H1 (cell line): ENCODE data around the gene VSTM4. TPM values are rescaled to one million over a fixed set of nuclear protein-coding genes. Genes with fewer than 3 reads are reported as not detected.

Experiments
- CTCF ChIA-PET: fragments of 300-600 bp; sonication (Branson Sonifier 250); formaldehyde crosslinking; loops from one replicate; lab custom pipeline; 2021; ENCODE audit not compliant: partially characterized antibody; lab: Charles Lee
- POLR2A ChIA-PET: fragments of 300-600 bp; sonication (Branson Sonifier 250); formaldehyde crosslinking; loops from one replicate; lab custom pipeline; 2021; ENCODE audit warnings: inconsistent platforms; ENCODE audit not compliant: partially characterized antibody; lab: Charles Lee
- DNase-seq, 2 experiments: peaks; one replicate each; pipeline versions ENCODE4 v3.0.0 to v3.0.0-alpha.2; 2010 to 2022; ENCODE audit warnings: low spot score in 2 of 2, low read depth in 1 of 2, mixed read lengths in 1 of 2
- FAIRE-seq: peaks from 2 replicates; lab custom pipeline; 2011; peaks lifted over from hg19 to GRCh38; lab: Jason Lieb, UNC
- H2AFZ ChIP-seq: 2 replicates; pipeline ENCODE4 v1.8.1; 2012; ENCODE audit warnings: low read length, inconsistent platforms
- H2AK5ac ChIP-seq: 2 replicates; pipeline ENCODE4 v1.6.1; 2013; ENCODE audit warnings: low read depth, low read length
- H2BK120ac ChIP-seq: replicated peaks from 2 replicates; pipeline ENCODE3; 2013; ENCODE audit warnings: low read depth, low read length, inconsistent platforms
- H2BK12ac ChIP-seq: 2 replicates; pipeline ENCODE4 v1.6.1; 2013; ENCODE audit warnings: low read depth, low read length
- H2BK15ac ChIP-seq: 2 replicates; pipeline ENCODE4 v1.6.1; 2013; ENCODE audit warnings: low read length
- H2BK20ac ChIP-seq: 2 replicates; pipeline ENCODE4 v1.6.1; 2013; ENCODE audit warnings: low read length
- H2BK5ac ChIP-seq: 2 replicates; pipeline ENCODE4 v1.6.1; 2013; ENCODE audit warnings: low read depth, low read length
- H3K14ac ChIP-seq: 2 replicates; pipeline ENCODE4 v1.6.1; 2013; ENCODE audit warnings: inconsistent platforms; ENCODE audit not compliant: insufficient read length
- H3K18ac ChIP-seq: 2 replicates; pipeline ENCODE4 v1.6.1; 2013; ENCODE audit warnings: low read length; ENCODE audit errors: extremely low read depth
- H3K23ac ChIP-seq: 2 replicates; pipeline ENCODE4 v1.6.1; 2013; ENCODE audit warnings: inconsistent platforms; ENCODE audit not compliant: insufficient read length
- H3K23me2 ChIP-seq: 2 replicates; pipeline ENCODE4 v1.6.1; 2013; ENCODE audit warnings: low read depth, low read length
- H3K27ac ChIP-seq: 2 replicates; pipeline ENCODE4 v1.6.1; 2011; ENCODE audit warnings: low read depth, low read length, inconsistent platforms
- H3K27me3 ChIP-seq, 4 experiments: replicated peaks in 1 of 4; 1 replicate in 1 of 4; 2 replicates in 3 of 4; pipeline versions ENCODE4 v1.6.1 to v1.8.1; 2011 to 2013; ENCODE audit warnings: low read length in 3 of 4, mild to moderate bottlenecking in 3 of 4, inconsistent platforms in 2 of 4, mixed read lengths in 2 of 4, moderate library complexity in 1 of 4; ENCODE audit not compliant: control insufficient read depth in 3 of 4, insufficient read depth in 3 of 4; ENCODE audit errors: extremely low read depth in 1 of 4
- H3K36me3 ChIP-seq, 4 experiments: 2 replicates each; pipeline versions ENCODE4 v1.6.1 to v1.8.1; 2011 to 2013; ENCODE audit warnings: mild to moderate bottlenecking in 4 of 4, low read length in 3 of 4, moderate library complexity in 2 of 4, control low read depth in 1 of 4, inconsistent platforms in 1 of 4; ENCODE audit not compliant: insufficient read depth in 4 of 4, control insufficient read depth in 2 of 4
- H3K4ac ChIP-seq: replicated peaks from 2 replicates; pipeline ENCODE3; 2013; ENCODE audit warnings: low read length, low read depth, mixed read lengths, inconsistent platforms; ENCODE audit not compliant: insufficient read length
- H3K4me1 ChIP-seq, 4 experiments: replicated peaks in 1 of 4; 1 replicate in 1 of 4; 2 replicates in 3 of 4; pipeline versions ENCODE4 v1.6.1 to v1.8.1; 2011 to 2013; ENCODE audit warnings: low read length in 3 of 4, inconsistent platforms in 2 of 4, mixed read lengths in 1 of 4; ENCODE audit not compliant: insufficient read depth in 4 of 4, control insufficient read depth in 3 of 4
- H3K4me2 ChIP-seq, 2 experiments: 2 replicates each; pipeline versions ENCODE4 v1.6.1 to v1.8.1; 2011 to 2013; ENCODE audit warnings: low read depth in 2 of 2, low read length in 2 of 2, control low read depth in 1 of 2, inconsistent platforms in 1 of 2, mild to moderate bottlenecking in 1 of 2; ENCODE audit not compliant: insufficient read depth in 1 of 2
- H3K4me3 ChIP-seq, 4 experiments: fragments of 200-600, 300-600 bp in 1 of 4; sonication (generic), shearing (Covaris generic), sonication (Bioruptor Twin) in 1 of 4; 2 replicates each; pipeline versions ENCODE4 v1.5.1 to v1.8.1; 2011 to 2016; ENCODE audit warnings: low read length in 4 of 4, low read depth in 3 of 4, control low read depth in 2 of 4, inconsistent platforms in 2 of 4, mild to moderate bottlenecking in 2 of 4, mixed read lengths in 1 of 4, moderate library complexity in 1 of 4; ENCODE audit not compliant: insufficient read depth in 2 of 4; ENCODE audit errors: extremely low read depth in 1 of 4
- H3K56ac ChIP-seq: replicated peaks from 2 replicates; pipeline ENCODE3; 2013; ENCODE audit warnings: low read depth, mild to moderate bottlenecking, mixed read lengths, low read length, inconsistent platforms; ENCODE audit not compliant: insufficient read length
- H3K79me1 ChIP-seq: 2 replicates; pipeline ENCODE4 v1.6.1; 2013; ENCODE audit warnings: low read depth, low read length, control low read depth
- H3K79me2 ChIP-seq, 2 experiments: 2 replicates each; pipeline versions ENCODE4 v1.6.1 to v1.8.1; 2012 to 2013; ENCODE audit warnings: low read length in 2 of 2, mild to moderate bottlenecking in 2 of 2, inconsistent platforms in 1 of 2; ENCODE audit not compliant: insufficient read depth in 2 of 2, control insufficient read depth in 1 of 2
- H3K9ac ChIP-seq, 4 experiments: replicated peaks in 1 of 4; 1 replicate in 1 of 4; 2 replicates in 3 of 4; pipeline versions ENCODE4 v1.6.1 to v1.8.1; 2011 to 2013; ENCODE audit warnings: low read depth in 3 of 4, low read length in 3 of 4, control low read depth in 2 of 4, mild to moderate bottlenecking in 2 of 4, moderate library complexity in 2 of 4, inconsistent platforms in 1 of 4; ENCODE audit errors: extremely low read depth in 1 of 4
- H3K9me3 ChIP-seq, 2 experiments: 2 replicates each; pipeline versions ENCODE4 v1.6.1 to v1.8.1; 2012 to 2013; ENCODE audit warnings: mild to moderate bottlenecking in 2 of 2, moderate library complexity in 2 of 2, control low read depth in 1 of 2, inconsistent platforms in 1 of 2, low read depth in 1 of 2, low read length in 1 of 2, mixed read lengths in 1 of 2; ENCODE audit not compliant: insufficient read depth in 2 of 2
- H4K20me1 ChIP-seq, 2 experiments: replicated peaks in 1 of 2; 2 replicates each; pipeline versions ENCODE3 to v1.8.1; 2011 to 2013; ENCODE audit warnings: inconsistent platforms in 2 of 2, low read length in 2 of 2, mild to moderate bottlenecking in 1 of 2; ENCODE audit not compliant: insufficient read depth in 2 of 2, control insufficient read depth in 1 of 2
- H4K5ac ChIP-seq: 2 replicates; pipeline ENCODE4 v1.6.1; 2013; ENCODE audit warnings: low read length, low read depth, mixed read lengths, inconsistent platforms; ENCODE audit not compliant: insufficient read length
- H4K8ac ChIP-seq: 2 replicates; pipeline ENCODE4 v1.8.0; 2013; ENCODE audit warnings: mild to moderate bottlenecking, moderate library complexity, low read length, inconsistent platforms; ENCODE audit not compliant: insufficient read depth; ENCODE audit errors: extremely low read depth
- H4K91ac ChIP-seq: replicated peaks from 2 replicates; pipeline ENCODE3; 2013; ENCODE audit warnings: low read length, mixed read lengths, inconsistent platforms; ENCODE audit not compliant: insufficient read length
- CREB1 ChIP-seq: IDR thresholded peaks from 2 replicates; pipeline ENCODE4 v1.6.1; 2012; ENCODE audit warnings: inconsistent platforms
- MAFK ChIP-seq: IDR thresholded peaks from 2 replicates; pipeline ENCODE4 v1.6.1; 2012; ENCODE audit warnings: low read depth, mild to moderate bottlenecking, improper control_type of control experiment, low read length
- SP2 ChIP-seq: IDR thresholded peaks from 2 replicates; pipeline ENCODE4 v1.6.1; 2012; ENCODE audit warnings: mild to moderate bottlenecking, low read length, inconsistent platforms
- WGBS, 2 experiments: shearing (Covaris generic) in 1 of 2; methylation state at CpG; one replicate each; pipeline versions ENCODE4 v1.1.6 to v1.1.7; 2013 to 2015; ENCODE audit warnings: low lambda C conversion rate in 2 of 2, mixed read lengths in 2 of 2, inconsistent platforms in 1 of 2, low coverage in 1 of 2, missing lambda C conversion rate in 1 of 2; ENCODE audit not compliant: insufficient replicate concordance in 2 of 2, insufficient coverage in 1 of 2, insufficient read length in 1 of 2; ENCODE audit errors: extremely low coverage in 1 of 2, missing lambda C conversion rate in 1 of 2; 5-methylcytosine and 5-hydroxymethylcytosine counted together
- polyA plus RNA-seq, 7 experiments: library from polyadenylated mRNA; depleted of rRNA in 3 of 7; stranded (reverse) in 5 of 7; unstranded in 2 of 7; fragments of >200 nt in 5 of 7; fragments of 200-250 nt in 2 of 7; gene quantifications; 1 replicate in 5 of 7; 2 replicates in 1 of 7; 4 replicates in 1 of 7; pipeline versions ENCODE4 v1.2.1 to v1.2.3, GENCODE V29; 2011 to 2013; ENCODE audit warnings: missing spikeins in 2 of 7, mixed read lengths in 2 of 7
- total RNA-seq: library from RNA; stranded (reverse); fragmentation: NEBNext Ultra II Directional; extraction: Animal tissue kit (Norgen Biotek cat#: 25700); gene quantifications from 2 replicates; pipeline ENCODE4 v1.2.1, GENCODE V29; 2021

The VSTM4 gene
- total and polyA plus RNA-seq, 2 of the 8 experiments (the other 6 are each of a cell fraction or from before 2014, with no cell fraction given) = 0.48 to 0.73 TPM

GRCh38 chr10:49162761-49163310 lies 47.5 kb upstream of the VSTM4 start:
- no peaks in the 10 kb centered on the region for H3K9me3 ChIP-seq
- no peak for DNase-seq
- no peak overlapping the region for H4K5ac ChIP-seq
- peaks cover 0 to 2% (median under 1%) of the 10 kb centered on the region in 4 experiments; a peak in 3 of 7 replicates for H3K4me1 ChIP-seq
- H3K23me2 ChIP-seq = no peaks in the 10 kb centered on the region
- no peak overlapping the region for H3K18ac ChIP-seq
- no peak overlapping the region for H2BK15ac ChIP-seq
- no peak overlapping the region for H2BK20ac ChIP-seq
- H3K79me2 ChIP-seq = no peaks in the 10 kb centered on the region
- no peak overlapping the region for H3K9ac ChIP-seq
- H3K14ac ChIP-seq = no peak overlapping the region
- WGBS, 2 experiments = 87% methylated on average over 8 of the region's 8 CpGs; no CpG with 5 or more reads in 1 of the 2 experiments
- H4K8ac ChIP-seq = no peak overlapping the region
- no peak overlapping the region for H2AK5ac ChIP-seq
- CTCF ChIA-PET = interaction anchor here (0.5 to 5.5 kb wide), 20 partner anchors 8 to 522 kb away, joined by 3 to 49 read pairs (median 6); no protein-coding TSS in a partner anchor
- H3K36me3 ChIP-seq = no peaks in the 10 kb centered on the region
- no peak overlapping the region; the same call in 1 of the 2 replicates for H2BK5ac ChIP-seq
- no peak overlapping the region for H2AFZ ChIP-seq
- no peak overlapping the region for H3K4me3 ChIP-seq
- no peak overlapping the region for H4K91ac ChIP-seq
- no peak overlapping the region for H3K27ac ChIP-seq
- no peak overlapping the region for H2BK120ac ChIP-seq
- no peak for FAIRE-seq
- no peak overlapping the region for H3K56ac ChIP-seq
- no peak overlapping the region for H3K23ac ChIP-seq
- POLR2A ChIA-PET = no interaction called here
- H3K27me3 ChIP-seq = no peaks in the 10 kb centered on the region
- no peak overlapping the region for H3K4ac ChIP-seq
- H3K79me1 ChIP-seq = no peaks in the 10 kb centered on the region
- no peaks in the 10 kb centered on the region for H4K20me1 ChIP-seq
- H3K4me2 ChIP-seq = no peak overlapping the region
- TF ChIP-seq CREB1 = no peak
- peak; percentile 60; the same call in 1 of the 2 replicates for TF ChIP-seq MAFK
- TF ChIP-seq SP2 = no peak
- TF ChIP-seq, all 59 proteins: peak for 1
- H2BK12ac ChIP-seq = no peak overlapping the region
